ENCODE results near the gene HOXD13.

The HOXD13 gene
- total RNA-seq: 0 reads per million in 3 donors

DNA sequence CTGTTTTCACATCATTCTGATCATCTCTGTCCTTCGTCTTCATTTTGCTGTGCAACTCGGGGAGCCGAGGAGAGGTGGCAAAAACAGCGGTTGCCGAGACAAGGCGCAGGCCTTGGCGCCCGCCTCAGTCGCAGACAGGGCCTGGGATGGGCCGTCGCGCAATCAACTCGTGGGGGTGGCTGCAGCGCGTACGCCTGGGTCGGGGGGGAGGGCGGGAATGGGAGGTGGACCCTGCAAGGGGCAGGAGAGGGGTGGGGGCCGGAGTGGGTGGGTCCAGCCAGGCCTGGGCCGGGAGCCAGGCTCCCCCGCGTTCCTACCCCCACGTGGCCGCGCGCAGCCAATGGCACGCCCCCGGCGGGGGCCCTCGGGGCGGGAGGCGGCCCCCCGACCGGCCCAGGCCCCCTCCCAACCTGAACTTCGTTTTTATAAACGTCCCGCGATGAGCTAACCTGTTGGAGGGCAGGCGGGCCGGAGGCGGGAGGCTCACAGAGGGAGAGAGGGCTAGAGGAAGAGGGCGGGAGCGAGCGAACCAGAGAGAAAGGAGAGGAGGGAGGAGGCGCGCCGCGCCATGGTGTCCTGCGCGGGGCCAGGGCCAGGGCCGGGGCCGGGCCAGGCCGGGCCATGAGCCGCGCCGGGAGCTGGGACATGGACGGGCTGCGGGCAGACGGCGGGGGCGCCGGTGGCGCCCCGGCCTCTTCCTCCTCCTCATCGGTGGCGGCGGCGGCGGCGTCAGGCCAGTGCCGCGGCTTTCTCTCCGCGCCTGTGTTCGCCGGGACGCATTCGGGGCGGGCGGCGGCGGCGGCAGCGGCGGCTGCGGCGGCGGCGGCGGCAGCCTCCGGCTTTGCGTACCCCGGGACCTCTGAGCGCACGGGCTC lies at the start of gene HOXD13:
Gene HOXD13, plus strand, starts transcription at position 452 of the 875 bp plus-strand sequence. Its CDS starts 170 bp downstream, at position 622.
- no peak for DNase-seq
- Histone ChIP-seq H3K4me1 (ENCODE audit: control insufficient read depth, insufficient read depth, low read length, poor library complexity, severe bottlenecking) (peaks cover 19% of the 10 kb centered on the region), H3K36me3 (ENCODE audit: control insufficient read depth, insufficient read depth, low read length) (no peaks in the 10 kb centered on the region), H3K27me3 (replicated peaks; ENCODE audit: control insufficient read depth, insufficient read depth, low read length, poor library complexity, severe bottlenecking) (peaks cover 87% of the 10 kb centered on the region), H3K4me3 (ENCODE audit: insufficient read depth, low read depth, low read length, poor library complexity, severe bottlenecking) (no peak within 1 kb of the TSS), H3K27ac (ENCODE audit: insufficient read depth, low read length, poor library complexity, severe bottlenecking) (no peak within 1 kb of the TSS), H3K9me3 (ENCODE audit: control insufficient read depth, low read length) (no peaks in the 10 kb centered on the region)

DNA sequence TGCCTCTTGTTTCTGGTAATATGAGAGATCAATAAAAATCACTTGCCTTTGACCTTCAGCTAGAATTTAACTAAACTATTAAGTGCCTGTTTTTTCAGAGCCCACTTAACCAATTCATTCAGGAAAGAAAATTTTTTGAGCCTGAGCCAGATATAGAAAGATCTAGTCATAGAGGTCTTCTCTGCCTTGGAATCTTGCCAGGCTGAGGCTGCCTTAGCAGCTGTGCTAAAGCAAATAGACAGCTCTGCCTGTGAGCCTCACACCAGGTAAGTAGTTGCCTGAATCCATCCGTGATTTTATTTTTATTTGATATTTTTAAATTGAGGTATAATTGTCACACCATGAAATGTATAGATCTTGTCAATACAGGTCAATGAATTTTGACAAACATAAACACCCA lies 36.1 kb upstream of the HOXD13 start:
- H3K36me3 ChIP-seq (ENCODE audit: control insufficient read depth, insufficient read depth, low read length): no peaks in the 10 kb centered on the region
- H3K9me3 ChIP-seq (ENCODE audit: control insufficient read depth, low read length): no peaks in the 10 kb centered on the region
- DNase-seq: no peak
- no peak overlapping the region for H3K4me3 ChIP-seq (ENCODE audit: insufficient read depth, low read depth, low read length, poor library complexity, severe bottlenecking)
- H3K4me1 ChIP-seq (ENCODE audit: control insufficient read depth, insufficient read depth, low read length, poor library complexity, severe bottlenecking): no peaks in the 10 kb centered on the region
- peaks cover 3% of the 10 kb centered on the region for H3K27me3 ChIP-seq (replicated peaks; ENCODE audit: control insufficient read depth, insufficient read depth, low read length, poor library complexity, severe bottlenecking)
- H3K27ac ChIP-seq (ENCODE audit: insufficient read depth, low read length, poor library complexity, severe bottlenecking): no peak overlapping the region

- H3K4me3 ChIP-seq (ENCODE audit: insufficient read depth, low read depth, low read length, poor library complexity, severe bottlenecking): no peak overlapping the region
- no peak overlapping the region for H3K27ac ChIP-seq (ENCODE audit: insufficient read depth, low read length, poor library complexity, severe bottlenecking)
- H3K27me3 ChIP-seq (replicated peaks; ENCODE audit: control insufficient read depth, insufficient read depth, low read length, poor library complexity, severe bottlenecking): peaks cover 25% of the 10 kb centered on the region
- peaks cover 4% of the 10 kb centered on the region for H3K4me1 ChIP-seq (ENCODE audit: control insufficient read depth, insufficient read depth, low read length, poor library complexity, severe bottlenecking)
- no peaks in the 10 kb centered on the region for H3K36me3 ChIP-seq (ENCODE audit: control insufficient read depth, insufficient read depth, low read length)
- no peaks in the 10 kb centered on the region for H3K9me3 ChIP-seq (ENCODE audit: control insufficient read depth, low read length)
- DNase-seq: no peak
These were observed 28.6 kb upstream of the HOXD13 start for GRCh38 chr2:176063958-176064357.

GRCh38 chr2:176066645-176067588 lies 25.6 kb upstream of the HOXD13 start:
- peaks cover 4% of the 10 kb centered on the region for H3K4me1 ChIP-seq (ENCODE audit: control insufficient read depth, insufficient read depth, low read length, poor library complexity, severe bottlenecking)
- H3K27ac ChIP-seq (ENCODE audit: insufficient read depth, low read length, poor library complexity, severe bottlenecking): no peak overlapping the region
- peaks cover 52% of the 10 kb centered on the region for H3K27me3 ChIP-seq (replicated peaks; ENCODE audit: control insufficient read depth, insufficient read depth, low read length, poor library complexity, severe bottlenecking)
- no peaks in the 10 kb centered on the region for H3K9me3 ChIP-seq (ENCODE audit: control insufficient read depth, low read length)
- H3K36me3 ChIP-seq (ENCODE audit: control insufficient read depth, insufficient read depth, low read length): no peaks in the 10 kb centered on the region
- DNase-seq: no peak
- H3K4me3 ChIP-seq (ENCODE audit: insufficient read depth, low read depth, low read length, poor library complexity, severe bottlenecking): no peak overlapping the region

- Histone ChIP-seq H3K9me3 (ENCODE audit: control insufficient read depth, low read length) (no peaks in the 10 kb centered on the region), H3K4me3 (ENCODE audit: insufficient read depth, low read depth, low read length, poor library complexity, severe bottlenecking) (no peak overlapping the region), H3K27me3 (replicated peaks; ENCODE audit: control insufficient read depth, insufficient read depth, low read length, poor library complexity, severe bottlenecking) (peaks cover 56% of the 10 kb centered on the region), H3K4me1 (ENCODE audit: control insufficient read depth, insufficient read depth, low read length, poor library complexity, severe bottlenecking) (peaks cover 4% of the 10 kb centered on the region), H3K27ac (ENCODE audit: insufficient read depth, low read length, poor library complexity, severe bottlenecking) (no peak overlapping the region), H3K36me3 (ENCODE audit: control insufficient read depth, insufficient read depth, low read length) (no peaks in the 10 kb centered on the region)
- no peak for DNase-seq
These were observed 24.7 kb upstream of the HOXD13 start for GRCh38 chr2:176067589-176068418.

- DNase-seq: no peak
- no peak overlapping the region for H3K27ac ChIP-seq (ENCODE audit: insufficient read depth, low read length, poor library complexity, severe bottlenecking)
- no peaks in the 10 kb centered on the region for H3K9me3 ChIP-seq (ENCODE audit: control insufficient read depth, low read length)
- H3K4me1 ChIP-seq (ENCODE audit: control insufficient read depth, insufficient read depth, low read length, poor library complexity, severe bottlenecking): peaks cover 4% of the 10 kb centered on the region
- H3K4me3 ChIP-seq (ENCODE audit: insufficient read depth, low read depth, low read length, poor library complexity, severe bottlenecking): no peak overlapping the region
- H3K27me3 ChIP-seq (replicated peaks; ENCODE audit: control insufficient read depth, insufficient read depth, low read length, poor library complexity, severe bottlenecking): peaks cover 62% of the 10 kb centered on the region
- no peaks in the 10 kb centered on the region for H3K36me3 ChIP-seq (ENCODE audit: control insufficient read depth, insufficient read depth, low read length)
These were observed 24.1 kb upstream of the HOXD13 start for GRCh38 chr2:176068419-176068832.

DNA sequence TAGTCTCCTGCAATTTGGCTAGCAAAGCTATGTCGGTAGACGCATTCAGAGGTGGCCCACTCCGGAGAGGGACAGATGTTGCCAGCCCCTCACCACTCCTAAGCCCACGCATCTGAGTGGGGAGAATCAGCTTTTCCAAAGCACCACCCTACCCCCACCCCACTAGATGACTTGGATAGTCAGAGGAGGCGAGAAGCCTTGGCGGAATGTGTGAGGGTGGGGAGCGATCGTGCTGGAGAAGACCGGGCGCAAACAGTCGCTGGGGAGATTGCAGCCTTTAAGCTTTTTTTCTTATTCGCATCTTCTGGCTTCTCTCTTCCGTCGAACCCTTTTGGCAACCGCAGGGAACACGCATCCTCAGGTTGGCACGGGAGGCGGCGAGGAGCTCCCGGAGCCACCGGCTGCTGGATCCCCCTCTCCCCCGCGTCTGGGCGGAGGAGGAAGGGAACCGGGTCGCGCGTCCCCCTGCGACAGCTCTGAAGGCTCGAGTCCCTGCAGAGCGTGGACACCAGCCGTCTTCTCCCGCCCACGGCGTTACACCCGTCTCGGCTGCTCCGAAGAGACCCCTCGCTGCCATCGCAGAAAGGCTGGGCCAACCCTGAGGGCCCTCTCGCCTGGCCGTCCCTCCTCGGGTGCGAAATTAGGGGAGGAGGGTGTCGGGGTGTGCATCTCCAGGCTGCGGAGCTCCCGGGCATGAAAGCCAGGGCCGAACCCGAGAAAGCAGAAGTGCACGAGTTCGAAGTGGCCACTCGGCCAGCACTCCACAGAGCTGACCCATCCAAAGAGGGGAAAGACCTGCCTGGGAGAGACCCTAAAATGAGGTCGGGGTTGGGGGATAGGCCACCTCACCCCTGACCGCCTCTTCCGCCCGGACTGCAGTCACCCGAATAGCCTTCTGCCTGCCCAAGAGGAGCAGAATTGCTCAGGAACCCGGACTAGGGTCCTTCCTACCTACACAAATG lies 20.9 kb upstream of the HOXD13 start:
- H3K27me3 ChIP-seq (replicated peaks; ENCODE audit: control insufficient read depth, insufficient read depth, low read length, poor library complexity, severe bottlenecking): peaks cover 87% of the 10 kb centered on the region
- H3K9me3 ChIP-seq (ENCODE audit: control insufficient read depth, low read length): peaks cover 3% of the 10 kb centered on the region
- no peak overlapping the region for H3K27ac ChIP-seq (ENCODE audit: insufficient read depth, low read length, poor library complexity, severe bottlenecking)
- DNase-seq: no peak
- no peaks in the 10 kb centered on the region for H3K36me3 ChIP-seq (ENCODE audit: control insufficient read depth, insufficient read depth, low read length)
- H3K4me1 ChIP-seq (ENCODE audit: control insufficient read depth, insufficient read depth, low read length, poor library complexity, severe bottlenecking): peaks cover 4% of the 10 kb centered on the region
- H3K4me3 ChIP-seq (ENCODE audit: insufficient read depth, low read depth, low read length, poor library complexity, severe bottlenecking): no peak overlapping the region

DNA sequence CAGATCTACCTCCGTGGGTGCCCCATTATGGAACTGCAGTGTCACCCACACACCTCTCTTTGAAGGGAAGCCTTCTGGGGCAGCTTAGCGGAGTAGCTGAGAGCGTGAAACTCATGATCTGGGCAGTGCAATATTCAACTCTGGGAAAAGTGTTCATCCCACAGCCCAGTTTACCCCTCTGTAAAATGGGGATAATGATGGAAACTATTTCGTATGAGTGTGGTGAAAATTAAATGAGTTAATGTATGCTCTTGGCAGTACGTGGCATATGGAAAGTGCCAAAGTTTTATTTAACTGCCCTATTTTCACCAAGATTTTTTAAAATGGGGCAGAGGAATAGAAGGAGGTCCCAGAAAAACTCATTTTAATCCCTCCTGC lies 20.2 kb upstream of the HOXD13 start:
- Histone ChIP-seq H3K4me1 (ENCODE audit: control insufficient read depth, insufficient read depth, low read length, poor library complexity, severe bottlenecking) (peaks cover under 1% of the 10 kb centered on the region), H3K27me3 (replicated peaks; ENCODE audit: control insufficient read depth, insufficient read depth, low read length, poor library complexity, severe bottlenecking) (peaks cover 84% of the 10 kb centered on the region), H3K36me3 (ENCODE audit: control insufficient read depth, insufficient read depth, low read length) (no peaks in the 10 kb centered on the region), H3K27ac (ENCODE audit: insufficient read depth, low read length, poor library complexity, severe bottlenecking) (no peak overlapping the region), H3K4me3 (ENCODE audit: insufficient read depth, low read depth, low read length, poor library complexity, severe bottlenecking) (no peak overlapping the region), H3K9me3 (ENCODE audit: control insufficient read depth, low read length) (peaks cover 3% of the 10 kb centered on the region)
- no peak for DNase-seq

All from effector memory CD4-positive, alpha-beta T cell (primary cell).